Endothelial cell of umbilical vein (primary cell): ENCODE results near the gene SMAD2. TPM values are rescaled to one million over a fixed set of nuclear protein-coding genes. Genes with fewer than 3 reads are reported as not detected.

Experiments
- BruUV-seq: library from RNA; stranded (reverse); fragments of 400-500 nt; replicated peaks from 2 replicates; lab custom pipeline; 2021; lab: Mats Ljungman, UMichigan
- CTCF ChIA-PET: fragments of 300-600, 350-600 bp; sonication (Branson Sonifier 250); formaldehyde crosslinking; loops from one replicate; lab custom pipeline; 2021; ENCODE audit warnings: antibody characterized with exemption, inconsistent platforms; lab: Charles Lee
- POLR2A ChIA-PET: fragments of 300-600, 350-600 bp; sonication (Branson Sonifier 250); formaldehyde crosslinking; loops from one replicate; lab custom pipeline; 2021; ENCODE audit warnings: antibody characterized with exemption, inconsistent platforms; lab: Charles Lee
- DNase-seq: peaks from one replicate; pipeline ENCODE4 v3.0.0-alpha.2; 2011; ENCODE audit warnings: low read depth, low spot score
- FAIRE-seq: peaks from 2 replicates; lab custom pipeline; 2011; peaks lifted over from hg19 to GRCh38; lab: Jason Lieb, UNC
- H2AFZ ChIP-seq: 2 replicates; pipeline ENCODE4 v1.6.0; 2012; ENCODE audit warnings: low read depth, low read length, control low read depth, inconsistent platforms
- H3K27ac ChIP-seq: 2 replicates; pipeline ENCODE4 v1.5.1; 2011; ENCODE audit warnings: low read depth, mild to moderate bottlenecking, control low read depth, low read length, moderate library complexity; ENCODE audit not compliant: insufficient read depth
- H3K27me3 ChIP-seq, 2 experiments: 2 replicates each; pipeline versions ENCODE4 v1.6.0 to v1.6.1; 2011; ENCODE audit warnings: low read length in 2 of 2, mixed read lengths in 1 of 2; ENCODE audit not compliant: control insufficient read depth in 2 of 2, insufficient read depth in 2 of 2
- H3K36me3 ChIP-seq, 2 experiments: 2 replicates in 1 of 2; 3 replicates in 1 of 2; pipeline ENCODE4 v1.5.1; 2011; ENCODE audit warnings: low read length in 2 of 2, mild to moderate bottlenecking in 1 of 2, moderate library complexity in 1 of 2; ENCODE audit not compliant: control insufficient read depth in 2 of 2, insufficient read depth in 2 of 2; ENCODE audit errors: extremely low read depth in 1 of 2
- H3K4me1 ChIP-seq: 3 replicates; pipeline ENCODE4 v1.5.1; 2011; ENCODE audit warnings: mild to moderate bottlenecking, low read length; ENCODE audit not compliant: control insufficient read depth, insufficient read depth; ENCODE audit errors: extremely low read depth
- H3K4me2 ChIP-seq: 2 replicates; pipeline ENCODE4 v1.6.1; 2011; ENCODE audit warnings: low read length, control low read depth, mixed read lengths; ENCODE audit not compliant: insufficient read depth
- H3K4me3 ChIP-seq, 3 experiments: fragments of 200-600 bp in 1 of 3; sonication (generic), shearing (Covaris generic) in 1 of 3; replicated peaks in 1 of 3; 2 replicates each; pipeline ENCODE4 v1.5.1; 2011 to 2016; ENCODE audit warnings: control low read depth in 3 of 3, low read length in 3 of 3, mild to moderate bottlenecking in 2 of 3, inconsistent platforms in 1 of 3, low read depth in 1 of 3, moderate library complexity in 1 of 3; ENCODE audit not compliant: insufficient read depth in 1 of 3
- H3K79me2 ChIP-seq: 2 replicates; pipeline ENCODE4 v1.6.0; 2012; ENCODE audit warnings: low read length, inconsistent platforms; ENCODE audit not compliant: control insufficient read depth, insufficient read depth
- H3K9ac ChIP-seq: replicated peaks from 2 replicates; pipeline ENCODE3; 2011; ENCODE audit warnings: low read length, control low read depth; ENCODE audit not compliant: insufficient read depth; ENCODE audit errors: extremely low read depth
- H3K9me1 ChIP-seq: replicated peaks from 3 replicates; pipeline ENCODE4 v1.6.0; 2011; ENCODE audit warnings: mild to moderate bottlenecking, low read length; ENCODE audit not compliant: control insufficient read depth, insufficient read depth; ENCODE audit errors: extremely low read depth
- H3K9me3 ChIP-seq: replicated peaks from 2 replicates; pipeline ENCODE4 v1.5.1; 2012; ENCODE audit warnings: low read length, inconsistent platforms; ENCODE audit not compliant: control insufficient read depth, insufficient read depth
- H4K20me1 ChIP-seq: replicated peaks from 2 replicates; pipeline ENCODE3; 2011; ENCODE audit warnings: mild to moderate bottlenecking, low read length; ENCODE audit not compliant: control insufficient read depth, insufficient read depth; ENCODE audit errors: extremely low read depth
- EZH2 ChIP-seq: IDR thresholded peaks from 2 replicates; pipeline ENCODE4 v1.6.1; 2012; ENCODE audit warnings: borderline replicate concordance, low read depth, mild to moderate bottlenecking, moderate library complexity, low read length, inconsistent platforms; ENCODE audit not compliant: severe bottlenecking
- FOS ChIP-seq: IDR thresholded peaks from 2 replicates; pipeline ENCODE4 v1.6.1; 2011; ENCODE audit warnings: mild to moderate bottlenecking, low read length, moderate library complexity, borderline replicate concordance; ENCODE audit not compliant: insufficient read depth
- GATA2 ChIP-seq: IDR thresholded peaks from 2 replicates; pipeline ENCODE4 v1.7.0; 2011; ENCODE audit warnings: low read depth, mild to moderate bottlenecking, moderate library complexity, mixed read lengths, low read length; ENCODE audit not compliant: insufficient read length, insufficient read depth
- JUN ChIP-seq: IDR thresholded peaks from 2 replicates; pipeline ENCODE4 v1.6.1; 2011; ENCODE audit warnings: borderline replicate concordance, low read depth; ENCODE audit not compliant: insufficient read length, insufficient read depth
- MYC ChIP-seq: IDR thresholded peaks from one replicate; pipeline ENCODE4 v1.6.1; 2011; ENCODE audit warnings: mild to moderate bottlenecking, low read depth, low read length
- POLR2A ChIP-seq: IDR thresholded peaks from 2 replicates; pipeline ENCODE4 v1.6.1; 2012; ENCODE audit warnings: low read depth, mild to moderate bottlenecking, control low read depth, low read length
- POLR2AphosphoS5 ChIP-seq: IDR thresholded peaks from 2 replicates; pipeline ENCODE4 v1.6.1; 2012; ENCODE audit warnings: low read depth, mild to moderate bottlenecking, control low read depth, low read length, moderate library complexity; ENCODE audit not compliant: insufficient read depth
- dilution Hi-C: fragments of 300-500 bp; cut with MboI; formaldehyde crosslinking; loops from one replicate; pipeline ENCODE4 v1.15.0; 2019; ENCODE audit warnings: low sequenced_read_pairs; ENCODE audit not compliant: extremely low pct_ligation_motif_present
- intact Hi-C: fragments of 100-400 bp; cut with micrococcal nuclease; formaldehyde crosslinking; loops from one replicate; pipeline ENCODE4 v1.10.0; 2022
- polyA plus RNA-seq, 4 experiments: library from polyadenylated mRNA; depleted of rRNA in 3 of 4; stranded (reverse) in 3 of 4; unstranded in 1 of 4; fragments of >200 nt; gene quantifications; 2 replicates each; pipeline versions ENCODE4 v1.2.1 to v1.2.3, GENCODE V29; 2011 to 2012; ENCODE audit warnings: missing spikeins in 1 of 4
- total RNA-seq: library from RNA; stranded (reverse); gene quantifications from 2 replicates; pipeline ENCODE4 v1.2.3, GENCODE V29; 2021
- TF ChIP-seq, protein P1 (sequence below): IDR thresholded peaks from 2 replicates; pipeline ENCODE4 v1.6.1; 2011; ENCODE audit not compliant: insufficient read depth, insufficient read length
- TF ChIP-seq, protein P2 (sequence below), 2 donors: IDR thresholded peaks; 1 replicate in 1 of 2; 2 replicates in 1 of 2; pipeline ENCODE4 v1.5.1; 2011; ENCODE audit warnings: low read length in 2 of 2, mild to moderate bottlenecking in 2 of 2, moderate library complexity in 2 of 2, control low read depth in 1 of 2, inconsistent platforms in 1 of 2, low read depth in 1 of 2; ENCODE audit not compliant: insufficient read depth in 1 of 2; ENCODE audit errors: extremely low read depth in 1 of 2

The SMAD2 gene
- total and polyA plus RNA-seq, 2 donors (not counting 3 experiments of a cell fraction or from before 2014, with no cell fraction given), result 40.3 to 123 TPM

DNA sequence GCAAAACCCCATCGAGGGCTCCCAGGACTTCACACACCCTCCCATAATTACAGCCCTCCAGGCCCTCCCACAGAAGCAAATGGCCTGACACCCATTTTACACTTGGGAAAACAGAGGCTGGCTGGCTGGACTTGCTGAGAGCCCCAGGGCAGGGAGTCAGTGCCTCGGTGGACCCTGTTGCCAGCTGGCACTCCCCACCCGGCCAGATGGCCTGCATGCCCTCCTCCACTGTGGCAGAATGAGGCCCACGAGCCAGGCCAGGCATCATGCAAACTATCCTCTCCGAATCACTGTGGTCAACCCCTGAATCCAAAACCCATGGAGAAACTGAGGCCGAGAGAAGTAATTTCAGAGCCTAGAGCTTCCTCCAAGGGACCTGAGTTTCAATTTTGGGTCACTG lies 129.7 kb downstream of the SMAD2 start:
- H3K36me3 ChIP-seq, result no peaks in the 10 kb centered on the region
- H3K4me2 ChIP-seq, result no peak overlapping the region
- no peak overlapping the region for H3K27ac ChIP-seq
- no peaks in the 10 kb centered on the region for H3K4me1 ChIP-seq
- no peaks in the 10 kb centered on the region for H4K20me1 ChIP-seq
- POLR2A ChIA-PET, result no interaction called here
- TF ChIP-seq JUN (no peak), MYC (no peak), POLR2AphosphoS5 (no peak), GATA2 (no peak), EZH2 (no peak), POLR2A (no peak), FOS (no peak)
- TF ChIP-seq, protein P1, sequence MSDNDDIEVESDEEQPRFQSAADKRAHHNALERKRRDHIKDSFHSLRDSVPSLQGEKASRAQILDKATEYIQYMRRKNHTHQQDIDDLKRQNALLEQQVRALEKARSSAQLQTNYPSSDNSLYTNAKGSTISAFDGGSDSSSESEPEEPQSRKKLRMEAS, result no peak
- TF ChIP-seq, protein P2, sequence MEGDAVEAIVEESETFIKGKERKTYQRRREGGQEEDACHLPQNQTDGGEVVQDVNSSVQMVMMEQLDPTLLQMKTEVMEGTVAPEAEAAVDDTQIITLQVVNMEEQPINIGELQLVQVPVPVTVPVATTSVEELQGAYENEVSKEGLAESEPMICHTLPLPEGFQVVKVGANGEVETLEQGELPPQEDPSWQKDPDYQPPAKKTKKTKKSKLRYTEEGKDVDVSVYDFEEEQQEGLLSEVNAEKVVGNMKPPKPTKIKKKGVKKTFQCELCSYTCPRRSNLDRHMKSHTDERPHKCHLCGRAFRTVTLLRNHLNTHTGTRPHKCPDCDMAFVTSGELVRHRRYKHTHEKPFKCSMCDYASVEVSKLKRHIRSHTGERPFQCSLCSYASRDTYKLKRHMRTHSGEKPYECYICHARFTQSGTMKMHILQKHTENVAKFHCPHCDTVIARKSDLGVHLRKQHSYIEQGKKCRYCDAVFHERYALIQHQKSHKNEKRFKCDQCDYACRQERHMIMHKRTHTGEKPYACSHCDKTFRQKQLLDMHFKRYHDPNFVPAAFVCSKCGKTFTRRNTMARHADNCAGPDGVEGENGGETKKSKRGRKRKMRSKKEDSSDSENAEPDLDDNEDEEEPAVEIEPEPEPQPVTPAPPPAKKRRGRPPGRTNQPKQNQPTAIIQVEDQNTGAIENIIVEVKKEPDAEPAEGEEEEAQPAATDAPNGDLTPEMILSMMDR (IDR thresholded peaks at IDR 0.05; ENCODE audit: extremely low read depth in 1 of 2, insufficient read depth in 1 of 2, low read depth in 1 of 2, low read length in 2 of 2), result no peak
- H3K27me3 ChIP-seq, result peaks cover 0 to 3% of the 10 kb centered on the region in 2 experiments
- H3K4me3 ChIP-seq, result no peak overlapping the region
- no peak overlapping the region for H2AFZ ChIP-seq
- H3K79me2 ChIP-seq, result no peaks in the 10 kb centered on the region
- dilution Hi-C loops, result no loop called here
- no peak overlapping the region for H3K9ac ChIP-seq
- BruUV-seq, result no TSS peak
- CTCF ChIA-PET, result no interaction called here
- no peaks in the 10 kb centered on the region for H3K9me1 ChIP-seq
- intact Hi-C loops, result no loop called here
- no peaks in the 10 kb centered on the region for H3K9me3 ChIP-seq
- FAIRE-seq (no peak), DNase-seq (no peak)
